HepG2 (cell line): ENCODE data around the gene GRHL1. TPM values are rescaled to one million over a fixed set of nuclear protein-coding genes. Genes with fewer than 3 reads are reported as not detected.

ENCODE experiments used
- ATF5 ChIP-seq: sonication (generic); formaldehyde crosslinking; IDR thresholded peaks from 2 replicates; pipeline ENCODE4 v1.4.0; 2020; ENCODE audit warnings: mild to moderate bottlenecking, low read depth, missing genetic modification reagents
- CENPX ChIP-seq: sonication (generic); formaldehyde crosslinking; IDR thresholded peaks from 2 replicates; pipeline ENCODE4 v1.9.0; 2021; ENCODE audit warnings: mild to moderate bottlenecking, missing genetic modification reagents, moderate library complexity
- CHCHD3 ChIP-seq: sonication (generic); formaldehyde crosslinking; IDR thresholded peaks from 2 replicates; pipeline ENCODE4 v1.8.0; 2022; ENCODE audit warnings: mild to moderate bottlenecking, missing genetic modification reagents, moderate library complexity
- ERF ChIP-seq: IDR thresholded peaks from 2 replicates; pipeline ENCODE4 v1.6.1; 2018; ENCODE audit warnings: missing biosample characterization, missing genetic modification reagents
- HMGXB4 ChIP-seq, 2 experiments: sonication (generic) in 1 of 2; formaldehyde crosslinking in 1 of 2; IDR thresholded peaks; 2 replicates each; pipeline versions ENCODE4 v1.4.0 to v1.6.1; 2018 to 2020; ENCODE audit warnings: missing genetic modification reagents in 2 of 2, borderline replicate concordance in 1 of 2, low read depth in 1 of 2, mild to moderate bottlenecking in 1 of 2, missing biosample characterization in 1 of 2
- HNRNPH1 ChIP-seq: fragments of 200-400 bp; formaldehyde crosslinking; optimal IDR thresholded peaks from 2 replicates; pipeline ENCODE3; 2017; ENCODE audit warnings: mild to moderate bottlenecking, low read depth, low read length
- KAT8 ChIP-seq: IDR thresholded peaks from 2 replicates; pipeline ENCODE4 v1.6.1; 2016; ENCODE audit warnings: missing genetic modification reagents, missing compliant biosample characterization
- NR2C2 ChIP-seq: sonication (generic); formaldehyde crosslinking; IDR thresholded peaks from 2 replicates; pipeline ENCODE4 v1.4.0; 2020; ENCODE audit warnings: missing genetic modification reagents, mild to moderate bottlenecking, moderate library complexity, borderline replicate concordance
- ONECUT2 ChIP-seq: sonication (generic); formaldehyde crosslinking; IDR thresholded peaks from 2 replicates; pipeline ENCODE4 v1.4.0; 2020; ENCODE audit warnings: missing genetic modification reagents
- POGK ChIP-seq: sonication (generic); formaldehyde crosslinking; conservative IDR thresholded peaks from 2 replicates; pipeline ENCODE4 v1.8.0; 2022; ENCODE audit warnings: mild to moderate bottlenecking, moderate library complexity, missing genetic modification reagents
- SMC3 ChIP-seq: IDR thresholded peaks from 2 replicates; pipeline ENCODE4 v1.6.1; 2011; ENCODE audit warnings: low read length, improper control_type of control experiment
- SNAPC5 ChIP-seq: sonication (generic); formaldehyde crosslinking; IDR thresholded peaks from 2 replicates; pipeline ENCODE4 v1.8.1; 2023; ENCODE audit warnings: mild to moderate bottlenecking, missing genetic modification reagents, borderline replicate concordance
- TCF12 ChIP-seq, 2 experiments: fragments of 450-650 bp in 1 of 2; sonication (generic) in 1 of 2; formaldehyde crosslinking in 1 of 2; IDR thresholded peaks; 2 replicates each; pipeline versions ENCODE4 v1.6.1 to v1.8.0; 2017 to 2022; ENCODE audit warnings: antibody characterized with exemption in 1 of 2, mild to moderate bottlenecking in 1 of 2, missing genetic modification reagents in 1 of 2, moderate library complexity in 1 of 2
- YEATS2 ChIP-seq: sonication (generic); formaldehyde crosslinking; IDR thresholded peaks from 2 replicates; pipeline ENCODE4 v1.4.0; 2020; ENCODE audit warnings: missing genetic modification reagents, borderline replicate concordance
- ZFP36L1 ChIP-seq: sonication (generic); formaldehyde crosslinking; IDR thresholded peaks from 2 replicates; pipeline ENCODE4 v1.8.0; 2022; ENCODE audit warnings: mild to moderate bottlenecking, missing genetic modification reagents, moderate library complexity
- ZNF143 ChIP-seq: sonication (generic); formaldehyde crosslinking; IDR thresholded peaks from 2 replicates; pipeline ENCODE4 v1.4.0; 2020; ENCODE audit warnings: missing genetic modification reagents
- ZNF484 ChIP-seq: sonication (generic); formaldehyde crosslinking; IDR thresholded peaks from 2 replicates; pipeline ENCODE4 v1.5.1; 2020; ENCODE audit warnings: mild to moderate bottlenecking, low read depth, missing genetic modification reagents, borderline replicate concordance
- ZNF773 ChIP-seq: sonication (generic); formaldehyde crosslinking; IDR thresholded peaks from 2 replicates; pipeline ENCODE4 v1.4.0; 2020; ENCODE audit warnings: missing genetic modification reagents, borderline replicate concordance
- polyA plus RNA-seq, 8 experiments: library from polyadenylated mRNA; depleted of rRNA in 3 of 8; stranded (reverse) in 7 of 8; unstranded in 1 of 8; fragments of >200 nt; fragmentation: Illumina TruSeq in 4 of 8; extraction: Trizol in 4 of 8; gene quantifications; 2 replicates each; pipeline versions ENCODE4 v1.2.1 to v1.2.3, GENCODE V29; 2011 to 2016; ENCODE audit warnings: low read depth in 4 of 8, missing spikeins in 1 of 8, mixed read lengths in 1 of 8; ENCODE audit not compliant: insufficient read depth in 1 of 8
- total RNA-seq, 5 experiments: library from RNA; depleted of rRNA; stranded (reverse); fragments of >200 nt; fragmentation: Illumina TruSeq; extraction: Trizol; gene quantifications; 2 replicates each; pipeline ENCODE4 v1.2.3, GENCODE V29; 2016; ENCODE audit warnings: low read depth in 1 of 5
- TF ChIP-seq, protein P1 (sequence below): sonication (generic); formaldehyde crosslinking; conservative IDR thresholded peaks from 2 replicates; pipeline ENCODE4 v1.4.0; 2020; ENCODE audit warnings: missing genetic modification reagents
- TF ChIP-seq, protein P2 (sequence below): sonication (generic); formaldehyde crosslinking; IDR thresholded peaks from 2 replicates; pipeline ENCODE4 v1.8.0; 2022; ENCODE audit warnings: mild to moderate bottlenecking, missing genetic modification reagents, moderate library complexity

Gene GRHL1
- total and polyA plus RNA-seq, 2 of the 13 experiments (the other 11 are each of a cell fraction or from before 2014, with no cell fraction given): 9.3 to 12.0 TPM

DNA sequence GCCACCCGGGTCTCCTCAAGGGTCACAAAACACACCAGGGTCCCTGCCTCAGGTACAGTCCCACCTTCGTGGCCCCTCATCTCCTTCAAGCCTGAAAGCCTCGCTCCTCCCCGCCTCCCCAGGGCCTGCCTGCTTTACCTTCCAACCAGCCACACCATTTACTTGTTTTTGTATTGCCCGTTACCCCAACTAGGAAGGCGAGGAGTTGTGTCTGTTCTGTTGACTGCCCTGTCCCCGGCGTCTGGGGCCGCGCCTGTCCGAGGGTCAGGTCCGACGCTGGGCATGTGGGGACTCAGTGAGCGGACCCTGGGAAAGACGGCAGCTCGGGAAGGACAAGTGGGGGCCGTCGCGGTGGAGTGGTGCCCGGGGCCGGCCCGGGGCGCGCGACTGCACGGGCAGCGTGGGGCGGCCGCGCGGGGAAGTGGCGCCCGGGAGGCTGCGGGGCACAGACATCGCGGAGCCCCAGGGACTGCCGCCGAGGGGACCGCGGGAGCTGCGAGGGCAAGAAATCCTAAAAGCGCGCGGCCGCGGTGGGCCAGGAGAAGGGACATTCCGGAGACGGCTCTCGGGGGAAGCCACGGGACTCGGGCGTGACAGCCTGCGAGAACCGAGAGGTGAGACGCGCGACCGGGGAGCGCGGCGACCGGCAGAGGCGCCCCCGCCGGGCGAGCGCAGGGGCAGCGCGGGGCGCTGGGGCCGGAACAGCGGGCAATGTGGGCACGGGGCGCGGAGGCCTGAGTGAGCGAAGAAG is 797 bp upstream of the GRHL1 start (continued):
- TF ChIP-seq POGK (CRISPR knock-in tag) (peak; percentile 67), ZNF773 (CRISPR knock-in tag) (0 out of 2 replicates have a peak, but pooled peaks have one; percentile 50), KAT8 (CRISPR knock-in tag) (peak; percentile 35; the same call in 1 of the 2 replicates), SMC3 (no peak), CENPX (CRISPR knock-in tag) (peak; percentile 24; the same call in 1 of the 2 replicates), TCF12 (IDR thresholded peaks at IDR 0.05) (no peak), TCF12 (CRISPR knock-in tag; IDR thresholded peaks at IDR 0.05) (0 out of 2 replicates have a peak, but pooled peaks have one; percentile 32), ZFP36L1 (CRISPR knock-in tag) (peak; percentile 30; the same call in 1 of the 2 replicates), SNAPC5 (CRISPR knock-in tag) (no peak), ATF5 (CRISPR knock-in tag) (no peak), ZNF484 (CRISPR knock-in tag) (no peak), ERF (CRISPR knock-in tag) (no peak), HMGXB4 (CRISPR knock-in tag; IDR thresholded peaks at IDR 0.05; ENCODE audit: borderline replicate concordance in 1 of 2, low read depth in 1 of 2) (peak in 1 of 2 experiments; percentile 3; a peak in 2 of 4 replicates), HNRNPH1 (no peak), YEATS2 (CRISPR knock-in tag) (no peak), ONECUT2 (CRISPR knock-in tag) (no peak), NR2C2 (CRISPR knock-in tag) (peak; percentile 37; the same call in 1 of the 2 replicates), ZNF143 (CRISPR knock-in tag) (peak; percentile 26; the same call in 1 of the 2 replicates), CHCHD3 (CRISPR knock-in tag) (peak; percentile 79; the same call in 1 of the 2 replicates)
- TF ChIP-seq, protein P1, sequence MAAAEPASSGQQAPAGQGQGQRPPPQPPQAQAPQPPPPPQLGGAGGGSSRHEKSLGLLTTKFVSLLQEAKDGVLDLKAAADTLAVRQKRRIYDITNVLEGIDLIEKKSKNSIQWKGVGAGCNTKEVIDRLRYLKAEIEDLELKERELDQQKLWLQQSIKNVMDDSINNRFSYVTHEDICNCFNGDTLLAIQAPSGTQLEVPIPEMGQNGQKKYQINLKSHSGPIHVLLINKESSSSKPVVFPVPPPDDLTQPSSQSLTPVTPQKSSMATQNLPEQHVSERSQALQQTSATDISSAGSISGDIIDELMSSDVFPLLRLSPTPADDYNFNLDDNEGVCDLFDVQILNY (CRISPR knock-in tag): no peak
- TF ChIP-seq, protein P2, sequence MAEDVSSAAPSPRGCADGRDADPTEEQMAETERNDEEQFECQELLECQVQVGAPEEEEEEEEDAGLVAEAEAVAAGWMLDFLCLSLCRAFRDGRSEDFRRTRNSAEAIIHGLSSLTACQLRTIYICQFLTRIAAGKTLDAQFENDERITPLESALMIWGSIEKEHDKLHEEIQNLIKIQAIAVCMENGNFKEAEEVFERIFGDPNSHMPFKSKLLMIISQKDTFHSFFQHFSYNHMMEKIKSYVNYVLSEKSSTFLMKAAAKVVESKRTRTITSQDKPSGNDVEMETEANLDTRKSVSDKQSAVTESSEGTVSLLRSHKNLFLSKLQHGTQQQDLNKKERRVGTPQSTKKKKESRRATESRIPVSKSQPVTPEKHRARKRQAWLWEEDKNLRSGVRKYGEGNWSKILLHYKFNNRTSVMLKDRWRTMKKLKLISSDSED (CRISPR knock-in tag): no peak
